GM19099 (cell line): ENCODE results near the gene USF2.
A peak's percentile ranks its signal among the peaks of the same experiment; 100 is the strongest.

Experiments used
- POLR2A ChIP-seq: IDR thresholded peaks from 3 replicates; pipeline ENCODE4 v1.6.1; 2011; ENCODE audit warnings: low read depth; ENCODE audit not compliant: insufficient read length; ENCODE audit errors: extremely low read depth

The USF2 gene

GRCh38 chr19:35260694-35261304 is 8.0 kb upstream of the USF2 start:
- TF ChIP-seq POLR2A: no peak

GRCh38 chr19:35261356-35262100 is 7.2 kb upstream of the USF2 start:
- TF ChIP-seq POLR2A: no peak

- no peak for TF ChIP-seq POLR2A
These were observed 6.5 kb upstream of the USF2 start for GRCh38 chr19:35262101-35262761.

GRCh38 chr19:35264268-35265125 is 4.3 kb upstream of the USF2 start:
- TF ChIP-seq POLR2A: no peak

- no peak for TF ChIP-seq POLR2A
These were observed 3.4 kb upstream of the USF2 start for GRCh38 chr19:35265126-35265899.

DNA sequence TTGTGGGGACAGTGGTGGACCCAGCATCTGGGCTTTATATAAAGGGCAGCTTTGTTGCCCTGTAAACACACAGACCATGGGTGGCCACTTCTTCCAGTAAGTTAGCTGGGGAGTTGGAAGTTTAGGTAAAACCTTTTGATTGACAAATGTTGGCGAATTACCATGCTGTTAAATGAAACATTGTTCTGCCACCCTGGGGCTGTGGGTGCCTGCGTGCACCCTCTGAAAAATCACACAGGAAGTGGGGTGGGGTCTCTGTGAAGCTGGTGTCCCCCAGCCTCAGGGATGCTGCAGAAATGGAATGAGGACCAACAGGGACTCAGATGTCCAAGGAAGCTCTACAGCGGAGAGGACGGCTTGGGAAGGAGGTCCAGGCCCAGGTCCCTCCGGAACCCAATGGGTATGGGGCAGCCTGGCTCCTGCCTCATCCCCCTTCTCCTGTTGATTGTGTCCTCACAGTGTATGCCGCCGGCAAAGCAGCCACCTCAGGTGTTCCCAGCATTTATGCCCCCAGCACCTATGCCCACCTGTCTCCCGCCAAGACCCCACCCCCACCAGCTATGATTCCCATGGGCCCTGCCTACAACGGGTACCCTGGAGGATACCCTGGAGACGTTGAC is 2.8 kb upstream of the USF2 start:
- TF ChIP-seq POLR2A: no peak

GRCh38 chr19:35266520-35267352 is 2.0 kb upstream of the USF2 start:
- TF ChIP-seq POLR2A: no peak

DNA sequence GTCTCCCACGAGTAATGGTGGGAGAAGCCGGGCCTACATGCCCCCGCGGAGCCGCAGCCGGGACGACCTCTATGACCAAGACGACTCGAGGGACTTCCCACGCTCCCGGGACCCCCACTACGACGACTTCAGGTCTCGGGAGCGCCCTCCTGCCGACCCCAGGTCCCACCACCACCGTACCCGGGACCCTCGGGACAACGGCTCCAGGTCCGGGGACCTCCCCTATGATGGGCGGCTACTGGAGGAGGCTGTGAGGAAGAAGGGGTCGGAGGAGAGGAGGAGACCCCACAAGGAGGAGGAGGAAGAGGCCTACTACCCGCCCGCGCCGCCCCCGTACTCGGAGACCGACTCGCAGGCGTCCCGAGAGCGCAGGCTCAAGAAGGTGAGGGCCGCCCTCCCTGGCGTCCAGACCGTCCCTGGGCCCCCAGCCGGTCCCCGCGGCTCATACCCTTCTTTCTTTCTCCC is 1.4 kb upstream of the USF2 start:
- TF ChIP-seq POLR2A: no peak

DNA sequence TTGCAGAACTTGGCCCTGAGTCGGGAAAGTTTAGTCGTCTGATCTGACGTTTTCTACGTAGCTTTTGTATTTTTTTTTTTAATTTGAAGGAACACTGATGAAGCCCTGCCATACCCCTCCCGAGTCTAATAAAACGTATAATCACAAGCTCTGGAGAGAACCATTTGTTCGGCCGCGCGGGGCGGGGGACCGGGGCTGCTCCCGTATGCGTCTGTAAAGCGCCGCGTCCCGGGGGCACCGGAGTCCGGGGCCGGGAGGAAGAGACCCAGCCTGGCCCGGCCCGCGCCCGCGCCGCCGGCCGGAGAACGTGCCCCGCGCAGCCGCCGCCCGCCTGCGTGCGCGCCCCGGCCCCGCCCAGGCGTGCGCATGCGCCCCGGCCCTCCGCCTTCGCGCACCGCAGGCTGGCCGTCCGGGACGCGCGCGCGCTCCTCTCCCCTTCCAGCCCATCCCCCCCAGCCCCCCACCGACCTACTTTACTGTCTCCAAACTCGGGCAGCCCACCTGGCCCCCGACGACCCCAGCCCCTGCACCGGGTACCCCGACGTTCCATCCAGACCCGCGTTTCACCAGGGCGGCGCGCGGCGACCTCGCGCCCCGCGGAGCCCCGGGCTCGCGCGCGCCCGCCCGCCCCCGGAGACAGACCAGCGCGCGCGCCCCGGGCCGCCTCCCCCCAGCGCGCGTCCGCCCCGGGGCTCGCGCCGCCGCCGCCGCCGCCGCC is 785 bp upstream of the USF2 start:
- TF ChIP-seq POLR2A: peak; percentile 73

- TF ChIP-seq POLR2A: no peak
These were observed 816 bp downstream of the USF2 start for GRCh38 chr19:35269438-35270117.

DNA sequence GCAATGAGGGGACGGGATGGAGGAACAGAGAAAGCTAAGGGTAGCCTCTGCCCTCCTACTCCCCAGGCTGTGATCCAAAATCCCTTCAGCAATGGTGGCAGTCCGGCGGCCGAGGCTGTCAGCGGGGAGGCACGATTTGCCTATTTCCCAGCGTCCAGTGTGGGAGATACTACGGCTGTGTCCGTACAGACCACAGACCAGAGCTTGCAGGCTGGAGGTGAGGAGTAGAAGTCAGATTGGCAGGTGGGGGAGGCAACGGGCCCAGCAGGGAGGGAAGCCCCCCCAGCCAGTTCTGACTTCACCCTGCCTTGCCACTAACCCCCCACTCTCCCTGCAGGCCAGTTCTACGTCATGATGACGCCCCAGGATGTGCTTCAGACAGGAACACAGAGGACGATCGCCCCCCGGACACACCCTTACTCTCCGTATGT is 1.6 kb downstream of the USF2 start:
- TF ChIP-seq POLR2A: no peak

DNA sequence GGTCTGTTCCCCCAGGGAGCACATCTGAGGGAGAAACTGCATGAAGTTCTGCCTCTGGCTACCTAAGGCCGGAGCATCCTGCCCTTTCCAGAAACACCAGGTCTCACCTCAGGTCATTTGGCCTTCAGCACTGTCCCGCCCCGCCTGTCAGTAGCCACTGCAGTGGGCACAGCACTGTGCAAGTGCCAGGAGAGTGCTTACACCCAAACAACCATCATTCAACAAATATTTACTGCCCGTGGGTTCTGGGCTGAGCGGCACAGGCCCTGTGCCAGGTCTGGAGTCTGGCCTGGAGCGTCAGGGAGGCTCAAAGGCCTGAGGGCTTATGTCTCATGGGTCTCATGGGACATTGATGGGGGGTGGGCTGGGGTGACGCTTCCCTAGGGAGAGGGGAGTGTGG is 2.8 kb downstream of the USF2 start:
- no peak for TF ChIP-seq POLR2A
